Colonic mucosa (tissue), 4 donors: ENCODE measurements around the gene EPHB2. TPM values are rescaled to one million over a fixed set of nuclear protein-coding genes. Genes with fewer than 3 reads are reported as not detected.

ENCODE experiments used
- DNase-seq: peaks from one replicate; pipeline ENCODE4 v3.0.0-alpha.2; 2020
- H3K27ac ChIP-seq: fragments of 200-600 bp; one replicate; pipeline ENCODE4 v1.8.0; 2021
- H3K27me3 ChIP-seq: fragments of 200-600 bp; one replicate; pipeline ENCODE4 v1.8.0; 2021
- H3K36me3 ChIP-seq: fragments of 200-600 bp; one replicate; pipeline ENCODE4 v1.8.0; 2021
- H3K4me1 ChIP-seq: fragments of 200-600 bp; one replicate; pipeline ENCODE4 v1.8.0; 2021; ENCODE audit warnings: mild to moderate bottlenecking
- H3K4me3 ChIP-seq: fragments of 200-600 bp; one replicate; pipeline ENCODE4 v1.8.0; 2021
- H3K9ac ChIP-seq, 2 donors: one replicate each; pipeline ENCODE4 v1.7.0; 2013; ENCODE audit warnings: control low read depth in 2 of 2, low read depth in 2 of 2, low read length in 2 of 2
- H3K9me3 ChIP-seq: fragments of 200-600 bp; one replicate; pipeline ENCODE4 v1.8.0; 2021
- CTCF ChIP-seq: fragments of 200-600 bp; IDR thresholded peaks from one replicate; pipeline ENCODE4 v1.8.0; 2022; ENCODE audit warnings: antibody characterized with exemption, mild to moderate bottlenecking
- intact Hi-C: fragments of 100-400 bp; cut with DNase I; formaldehyde crosslinking; loops from one replicate; pipeline ENCODE4 v1.14.1; 2022
- total RNA-seq, 2 donors: library from RNA; stranded (reverse); fragmentation: NEBNext Ultra II Directional in 1 of 2; extraction: Animal tissue kit (Norgen Biotek cat#: 25700) in 1 of 2; gene quantifications; one replicate each; pipeline ENCODE4 v1.2.1, GENCODE V29; 2021
- donor health status: healthy.
- donor health status: DM: no; HTN: no; CAD: no.
- donor health status: DM: no; HTN: no; CAD: no.

EPHB2 gene
- total RNA-seq, 2 donors from 2014 or later, result 71.9 to 150 TPM

GRCh38 chr1:22708777-22709176 lies 1.9 kb upstream of the EPHB2 start:
- intact Hi-C loops, result no loop called here
- Histone ChIP-seq H3K27me3 (no peaks in the 10 kb centered on the region), H3K4me3 (no peak overlapping the region), H3K9me3 (no peaks in the 10 kb centered on the region), H3K9ac (no peak overlapping the region), H3K27ac (no peak overlapping the region), H3K4me1 (peaks cover 11% of the 10 kb centered on the region), H3K36me3 (no peaks in the 10 kb centered on the region)
- no peak for DNase-seq
- TF ChIP-seq CTCF, result no peak

- Histone ChIP-seq H3K4me3 (no peak overlapping the region), H3K36me3 (no peaks in the 10 kb centered on the region), H3K27ac (no peak overlapping the region), H3K9ac (peak overlapping the region in 1 of 2 donors; percentile 21), H3K27me3 (no peaks in the 10 kb centered on the region), H3K4me1 (peaks cover 11% of the 10 kb centered on the region), H3K9me3 (no peaks in the 10 kb centered on the region)
- peak; percentile 18 for TF ChIP-seq CTCF
- no peak for DNase-seq
- intact Hi-C loops, result no loop called here
Observed at GRCh38 chr1:22709227-22709626, 1.4 kb upstream of the EPHB2 start.

DNA sequence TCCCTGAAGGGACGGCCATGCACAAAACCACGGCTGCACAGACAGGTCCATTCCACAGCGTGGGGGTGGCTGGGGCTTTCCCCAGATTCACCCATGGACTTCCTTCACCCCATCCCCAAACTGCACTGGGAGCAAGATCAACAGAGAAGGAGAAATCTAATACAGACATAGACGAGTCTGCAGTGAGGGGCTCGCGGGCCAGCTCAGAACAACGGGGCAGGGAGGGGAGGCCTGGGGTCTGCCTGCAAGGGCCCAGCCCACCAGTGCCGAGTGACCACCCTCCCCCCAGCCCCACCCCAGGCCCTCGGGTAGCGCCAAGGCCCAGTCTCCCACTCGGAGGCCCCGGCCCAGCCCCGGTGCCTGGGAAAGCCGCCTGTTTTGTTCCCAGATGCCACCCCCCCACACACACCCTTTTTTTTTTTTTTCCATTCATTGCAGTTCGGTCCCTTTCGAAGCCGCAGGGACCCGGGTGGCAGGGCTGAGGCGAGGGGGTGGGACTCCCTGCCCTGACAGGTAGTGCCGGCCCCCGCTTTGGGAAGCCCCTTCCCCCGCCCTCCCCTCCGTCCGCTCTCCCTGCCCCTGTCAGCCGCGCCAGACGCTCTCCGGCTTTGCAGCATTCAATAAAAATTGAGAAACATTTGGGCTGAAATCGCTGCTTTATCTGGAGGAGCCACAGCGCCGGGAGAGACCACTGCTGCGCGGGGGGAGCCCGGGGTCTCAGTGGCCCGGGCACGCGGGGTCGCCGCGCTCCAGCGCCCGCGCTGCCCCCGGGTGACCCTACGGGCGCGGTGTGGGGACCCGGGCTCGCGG lies 543 bp upstream of the EPHB2 start:
- DNase-seq, result peak; percentile 79
- intact Hi-C loops, result no loop called here
- Histone ChIP-seq H3K4me3 (peak overlapping the region; percentile 36), H3K9me3 (no peaks in the 10 kb centered on the region), H3K9ac (peak overlapping the region in 1 of 2 donors; percentile 40), H3K4me1 (peaks cover 11% of the 10 kb centered on the region), H3K27ac (no peak overlapping the region), H3K27me3 (no peaks in the 10 kb centered on the region), H3K36me3 (no peaks in the 10 kb centered on the region)
- TF ChIP-seq CTCF, result no peak

DNA sequence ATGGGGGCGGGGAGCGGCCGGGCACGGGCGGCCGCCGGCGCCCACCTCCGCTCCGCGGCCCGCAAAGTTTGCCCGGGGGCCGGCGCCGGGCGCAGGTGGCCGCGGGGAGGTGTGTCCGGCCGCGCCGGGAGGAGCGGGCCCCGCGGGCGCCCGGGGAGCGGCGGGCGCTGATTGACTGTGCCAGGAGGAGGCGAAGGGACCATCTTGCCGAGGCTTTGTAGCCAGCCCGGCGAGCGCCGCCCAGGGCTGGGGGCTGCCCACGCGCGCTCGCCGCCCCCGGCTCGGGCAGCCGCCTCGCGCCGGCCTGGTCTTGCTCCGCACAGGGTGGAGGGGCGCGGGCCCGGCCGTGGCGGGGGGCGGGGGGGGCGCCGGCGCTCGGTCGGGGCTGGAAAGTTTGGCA lies 432 bp downstream of the EPHB2 start:
- H3K9ac ChIP-seq, result peak overlapping the region in 1 of 2 donors; percentile 24
- peak overlapping the region; percentile 65 for H3K4me3 ChIP-seq
- intact Hi-C loops, result no loop called here
- H3K36me3 ChIP-seq, result no peaks in the 10 kb centered on the region
- no peak for DNase-seq
- TF ChIP-seq CTCF, result no peak
- H3K9me3 ChIP-seq, result no peaks in the 10 kb centered on the region
- peaks cover 11% of the 10 kb centered on the region for H3K4me1 ChIP-seq
- H3K27me3 ChIP-seq, result no peaks in the 10 kb centered on the region
- peak overlapping the region; percentile 51 for H3K27ac ChIP-seq

DNA sequence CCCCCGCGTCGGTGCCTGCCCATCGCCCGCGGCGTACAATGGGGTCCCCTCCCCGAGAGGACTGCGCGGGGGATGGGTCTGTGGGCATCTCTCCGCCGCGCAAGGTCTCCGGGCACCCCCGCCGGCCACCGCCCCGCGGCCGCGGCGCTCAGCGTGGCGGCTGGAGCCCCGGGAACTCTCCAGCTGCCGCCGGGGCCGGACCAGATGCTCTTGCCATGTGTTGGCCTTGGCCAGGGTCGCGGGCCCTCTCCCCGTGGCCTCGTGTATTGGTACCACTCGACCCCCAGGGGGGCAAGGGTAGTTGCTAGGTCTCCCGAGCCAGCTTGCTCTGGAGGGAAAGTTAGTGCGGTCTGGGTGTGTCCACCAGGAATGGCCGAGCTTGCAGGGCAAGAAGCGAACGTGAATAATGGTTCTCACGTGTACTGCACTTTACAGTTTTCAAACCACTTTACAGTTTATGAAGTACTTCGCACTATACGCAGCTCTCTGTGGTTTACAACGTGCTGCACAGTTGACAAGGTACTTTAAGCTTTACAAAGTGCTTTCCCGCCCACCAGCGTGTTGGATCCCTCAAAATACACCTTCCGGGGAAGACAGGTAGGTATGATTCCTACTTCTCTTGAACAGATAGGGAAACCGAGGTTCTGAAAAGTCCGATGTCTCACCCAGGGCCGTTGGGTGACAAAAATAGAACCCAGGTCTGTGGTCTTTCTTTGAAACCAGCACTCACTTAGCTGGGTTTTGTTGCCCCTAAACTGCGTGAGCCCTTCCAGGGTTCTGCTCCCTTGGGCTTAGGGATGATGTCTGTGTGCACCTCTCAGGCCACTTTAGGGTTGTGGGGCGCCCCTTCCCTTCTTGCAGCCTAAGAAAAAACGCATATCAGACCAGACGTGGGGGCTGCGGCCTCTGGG lies 1.2 kb downstream of the EPHB2 start:
- Histone ChIP-seq H3K9ac (peak overlapping the region; percentile 40 to 72), H3K27me3 (no peaks in the 10 kb centered on the region), H3K4me1 (peaks cover 11% of the 10 kb centered on the region), H3K9me3 (no peaks in the 10 kb centered on the region), H3K36me3 (no peaks in the 10 kb centered on the region), H3K27ac (peak overlapping the region; percentile 51), H3K4me3 (peak overlapping the region; percentile 65)
- intact Hi-C loops, result no loop called here
- TF ChIP-seq CTCF, result no peak
- peak; percentile 67 for DNase-seq
